ENCODE measurements around the gene SETD1B. TPM values are rescaled to one million over a fixed set of nuclear protein-coding genes. Genes with fewer than 3 reads are reported as not detected.

SETD1B gene
- total and polyA plus RNA-seq, 2 donors (not counting 3 experiments of a cell fraction or from before 2014, with no cell fraction given), result 2.6 to 27.0 TPM

- Histone ChIP-seq H2AFZ (ENCODE audit: low read depth, low read length) (no peak overlapping the region), H3K9ac (replicated peaks; ENCODE audit: extremely low read depth, insufficient read depth, low read length) (no peak overlapping the region), H3K36me3 (ENCODE audit: control insufficient read depth in 2 of 2, extremely low read depth in 1 of 2, insufficient read depth in 2 of 2, low read length in 2 of 2) (no peaks in the 10 kb centered on the region), H3K4me1 (ENCODE audit: control insufficient read depth, extremely low read depth, insufficient read depth, low read length) (peaks cover 25% of the 10 kb centered on the region), H3K79me2 (ENCODE audit: control insufficient read depth, insufficient read depth, low read length) (no peaks in the 10 kb centered on the region), H4K20me1 (replicated peaks; ENCODE audit: control insufficient read depth, extremely low read depth, insufficient read depth, low read length) (no peaks in the 10 kb centered on the region), H3K4me3 (replicated peaks in 1 of 3; ENCODE audit: insufficient read depth in 1 of 3, low read depth in 1 of 3, low read length in 3 of 3) (no peak overlapping the region), H3K9me3 (replicated peaks; ENCODE audit: control insufficient read depth, insufficient read depth, low read length) (no peaks in the 10 kb centered on the region), H3K27me3 (ENCODE audit: control insufficient read depth in 2 of 2, insufficient read depth in 2 of 2, low read length in 2 of 2) (no peaks in the 10 kb centered on the region), H3K9me1 (replicated peaks; ENCODE audit: control insufficient read depth, extremely low read depth, insufficient read depth, low read length) (no peaks in the 10 kb centered on the region), H3K4me2 (ENCODE audit: insufficient read depth, low read length) (no peak overlapping the region), H3K27ac (ENCODE audit: insufficient read depth, low read depth, low read length) (no peak overlapping the region)
- no peak for TF ChIP-seq GATA2 (IDR thresholded peaks at IDR 0.05; ENCODE audit: insufficient read depth, insufficient read length, low read depth, low read length)
- no peak for TF ChIP-seq CTCF (IDR thresholded peaks at IDR 0.05; ENCODE audit: extremely low read depth in 1 of 2, insufficient read depth in 1 of 2, low read depth in 1 of 2, low read length in 2 of 2)
- no peak for TF ChIP-seq JUN (IDR thresholded peaks at IDR 0.05; ENCODE audit: borderline replicate concordance, insufficient read depth, insufficient read length, low read depth)
- no peak for TF ChIP-seq EZH2 (IDR thresholded peaks at IDR 0.05; ENCODE audit: borderline replicate concordance, low read depth, low read length, severe bottlenecking)
- no peak for TF ChIP-seq MAX (IDR thresholded peaks at IDR 0.05; ENCODE audit: insufficient read depth, insufficient read length)
- TF ChIP-seq FOS (IDR thresholded peaks at IDR 0.05; ENCODE audit: borderline replicate concordance, insufficient read depth, low read length), result no peak
- no peak for TF ChIP-seq POLR2AphosphoS5 (IDR thresholded peaks at IDR 0.05; ENCODE audit: insufficient read depth, low read depth, low read length)
- no peak for TF ChIP-seq MYC (IDR thresholded peaks at IDR 0.05; ENCODE audit: low read depth, low read length)
- TF ChIP-seq POLR2A (IDR thresholded peaks at IDR 0.05; ENCODE audit: low read depth, low read length), result no peak
- FAIRE-seq (no peak), DNase-seq (ENCODE audit: low read depth, low spot score) (no peak)
- BruUV-seq (replicated peaks), result no TSS peak
- intact Hi-C loops (cut with micrococcal nuclease), result no loop called here
- CTCF ChIA-PET, result interaction anchor here (0.9 kb wide), 1 partner anchor 15 kb away, joined by 3 read pairs; no protein-coding TSS in a partner anchor
- dilution Hi-C loops (cut with MboI; ENCODE audit: extremely low pct_ligation_motif_present, low sequenced_read_pairs), result no loop called here
- POLR2A ChIA-PET, result interaction anchor here (0.6 to 0.7 kb wide), 2 partner anchors 14 to 82 kb away, joined by 3 to 4 read pairs; no protein-coding TSS in a partner anchor
Observed at GRCh38 chr12:121788176-121788818, 15.5 kb upstream of the SETD1B start.

Measured in endothelial cell of umbilical vein (primary cell).